Right atrium auricular region (tissue), 2 donors: ENCODE results near the gene NAGK. TPM values are rescaled to one million over a fixed set of nuclear protein-coding genes. Genes with fewer than 3 reads are reported as not detected.
"Not testable (repeated sequence)": the region's sequence is repeated elsewhere in the genome, so short reads cannot be mapped to it uniquely, and the experiment has no call there.

ENCODE experiments used
- DNase-seq: peaks from one replicate; pipeline ENCODE4 v3.0.0-alpha.2; 2019; ENCODE audit warnings: low spot score
- H3K27ac ChIP-seq, 2 donors: fragments of 200-600 bp; sonication (generic); 1 replicate in 1 of 2; 2 replicates in 1 of 2; pipeline ENCODE4 v1.5.1; 2016 to 2019
- H3K27me3 ChIP-seq, 2 donors: fragments of 200-600 bp; sonication (generic); one replicate each; pipeline versions ENCODE4 v1.5.1 to v1.6.0; 2017 to 2019
- H3K36me3 ChIP-seq: fragments of 200-600 bp; sonication (generic); one replicate; pipeline ENCODE4 v1.5.1; 2016
- H3K4me1 ChIP-seq, 2 donors: fragments of 200-600 bp; sonication (generic); one replicate each; pipeline versions ENCODE4 v1.5.1 to v1.6.0; 2017 to 2019
- H3K4me3 ChIP-seq, 2 donors: fragments of 200-600 bp; sonication (generic); 1 replicate in 1 of 2; 2 replicates in 1 of 2; pipeline ENCODE4 v1.5.1; 2017 to 2019; ENCODE audit warnings: mild to moderate bottlenecking in 1 of 2, moderate library complexity in 1 of 2
- H3K9me3 ChIP-seq, 2 donors: fragments of 200-600 bp; sonication (generic); one replicate each; pipeline ENCODE4 v1.5.1; 2019
- CTCF ChIP-seq, 2 donors: fragments of 200-600 bp; sonication (generic); IDR thresholded peaks; one replicate each; pipeline ENCODE4 v1.5.1; 2019; ENCODE audit warnings: antibody characterized with exemption in 2 of 2
- total RNA-seq, 2 donors: library from RNA; depleted of rRNA; stranded (reverse); fragments of >200 nt; gene quantifications; one replicate each; pipeline ENCODE4 v1.1.0, GENCODE V29; 2016

The NAGK gene
- total RNA-seq, 2 donors from 2014 or later, result 30.4 to 45.5 TPM

GRCh38 chr2:71045151-71045550, 23.3 kb upstream of the NAGK start:
- Histone ChIP-seq H3K36me3 (no peaks in the 10 kb centered on the region), H3K27me3 (no peaks in the 10 kb centered on the region), H3K4me3 (no peak overlapping the region), H3K4me1 (no peaks in the 10 kb centered on the region), H3K27ac (no peak overlapping the region), H3K9me3 (no peaks in the 10 kb centered on the region)
- no peak for TF ChIP-seq CTCF (IDR thresholded peaks at IDR 0.05)
- DNase-seq, result no peak

- Histone ChIP-seq H3K36me3 (no peaks in the 10 kb centered on the region), H3K9me3 (no peaks in the 10 kb centered on the region), H3K4me1 (no peaks in the 10 kb centered on the region), H3K27me3 (no peaks in the 10 kb centered on the region), H3K4me3 (no peak overlapping the region), H3K27ac (no peak overlapping the region)
- TF ChIP-seq CTCF (IDR thresholded peaks at IDR 0.05), result no peak
- DNase-seq, result no peak
Measured at GRCh38 chr2:71045865-71046548, 22.4 kb upstream of the NAGK start.

- no peak for DNase-seq
- no peak overlapping the region for H3K27ac ChIP-seq
- no peaks in the 10 kb centered on the region for H3K4me1 ChIP-seq
- no peak for TF ChIP-seq CTCF (IDR thresholded peaks at IDR 0.05)
- no peaks in the 10 kb centered on the region for H3K9me3 ChIP-seq
- H3K36me3 ChIP-seq, result no peaks in the 10 kb centered on the region
- H3K27me3 ChIP-seq, result no peaks in the 10 kb centered on the region
- H3K4me3 ChIP-seq, result no peak overlapping the region
Measured at GRCh38 chr2:71048096-71048495, 20.4 kb upstream of the NAGK start.

GRCh38 chr2:71049704-71050360, 18.6 kb upstream of the NAGK start:
- H3K9me3 ChIP-seq, H3K4me3 ChIP-seq, H3K4me1 ChIP-seq, H3K27ac ChIP-seq, DNase-seq, H3K36me3 ChIP-seq, H3K27me3 ChIP-seq: not testable (repeated sequence)

GRCh38 chr2:71055206-71055740, 13.2 kb upstream of the NAGK start:
- H3K9me3 ChIP-seq, H3K27ac ChIP-seq, DNase-seq, H3K27me3 ChIP-seq, H3K4me3 ChIP-seq, H3K36me3 ChIP-seq, H3K4me1 ChIP-seq: not testable (repeated sequence)

- Histone ChIP-seq H3K36me3 (no peaks in the 10 kb centered on the region), H3K4me3 (no peak overlapping the region), H3K9me3 (no peaks in the 10 kb centered on the region), H3K4me1 (no peaks in the 10 kb centered on the region), H3K27me3 (no peaks in the 10 kb centered on the region), H3K27ac (no peak overlapping the region)
- DNase-seq, result no peak
- TF ChIP-seq CTCF (IDR thresholded peaks at IDR 0.05), result no peak
Measured at GRCh38 chr2:71060211-71060610, 8.2 kb upstream of the NAGK start.
